K562 (cell line): ENCODE data around the gene POLR2C.

ENCODE experiments used
- MAFK ChIP-seq: IDR thresholded peaks from 2 replicates; pipeline ENCODE4 v1.6.1; 2011; ENCODE audit warnings: low read length, improper control_type of control experiment
- NRF1 ChIP-seq, 2 experiments: fragments of 450-650 bp; IDR thresholded peaks in 1 of 2; conservative IDR thresholded peaks in 1 of 2; 2 replicates each; pipeline ENCODE4 v1.6.1; 2014; ENCODE audit warnings: mild to moderate bottlenecking in 2 of 2
- POLR2A ChIP-seq: fragments of 450-650 bp; conservative IDR thresholded peaks from 2 replicates; pipeline ENCODE4 v1.6.1; 2016
- POLR3A ChIP-seq: IDR thresholded peaks from 2 replicates; pipeline ENCODE4 v1.6.1; 2011; ENCODE audit warnings: borderline replicate concordance, mild to moderate bottlenecking, moderate library complexity; ENCODE audit not compliant: insufficient read length, insufficient read depth; ENCODE audit errors: extremely low read depth
- TBL1XR1 ChIP-seq, 2 experiments: IDR thresholded peaks; 2 replicates each; pipeline ENCODE4 v1.6.1; 2012; ENCODE audit warnings: improper control_type of control experiment in 2 of 2, low read length in 2 of 2, mild to moderate bottlenecking in 1 of 2
- WHSC1 ChIP-seq: IDR thresholded peaks from one replicate; pipeline ENCODE4 v1.6.1; 2012; ENCODE audit warnings: low read length, control low read depth, inconsistent platforms
- ZNF24 ChIP-seq: fragments of 450-650 bp; IDR thresholded peaks from 2 replicates; pipeline ENCODE4 v1.6.1; 2016
- ZNF778 ChIP-seq: fragments of 450-650 bp; formaldehyde crosslinking; IDR thresholded peaks from 2 replicates; pipeline ENCODE4 v1.4.0; 2020; ENCODE audit warnings: mild to moderate bottlenecking, moderate library complexity
- TF ChIP-seq, protein P1 (sequence below): sonication (generic); formaldehyde crosslinking; IDR thresholded peaks from 2 replicates; pipeline ENCODE4 v1.8.1; 2022; ENCODE audit warnings: missing genetic modification reagents
- TF ChIP-seq, protein P2 (sequence below): fragments of 250-450 bp; sonication (Bioruptor Pico); IDR thresholded peaks from 2 replicates; pipeline ENCODE4 v1.4.0; 2020; ENCODE audit warnings: mild to moderate bottlenecking, moderate library complexity
- TF ChIP-seq, protein P3 (sequence below): sonication (generic); formaldehyde crosslinking; IDR thresholded peaks from 2 replicates; pipeline ENCODE4 v1.5.0; 2020; ENCODE audit warnings: missing genetic modification reagents
- TF ChIP-seq, protein P4 (sequence below), 2 experiments: fragments of 450-650 bp in 1 of 2; IDR thresholded peaks; 2 replicates each; pipeline ENCODE4 v1.6.1; 2011 to 2017; ENCODE audit warnings: low read depth in 2 of 2, antibody characterized with exemption in 1 of 2, borderline replicate concordance in 1 of 2, low read length in 1 of 2, mild to moderate bottlenecking in 1 of 2, mixed read lengths in 1 of 2; ENCODE audit not compliant: control insufficient read depth in 1 of 2
- TF ChIP-seq, protein P5 (sequence below), 3 experiments: IDR thresholded peaks in 2 of 3; conservative IDR thresholded peaks in 1 of 3; 2 replicates each; pipeline ENCODE4 v1.5.1; 2011 to 2012; ENCODE audit warnings: low read length in 3 of 3, mild to moderate bottlenecking in 3 of 3, control low read depth in 2 of 3, improper control_type of control experiment in 1 of 3, inconsistent platforms in 1 of 3, low read depth in 1 of 3, mixed read lengths in 1 of 3, moderate library complexity in 1 of 3; ENCODE audit not compliant: insufficient read depth in 2 of 3

DNA sequence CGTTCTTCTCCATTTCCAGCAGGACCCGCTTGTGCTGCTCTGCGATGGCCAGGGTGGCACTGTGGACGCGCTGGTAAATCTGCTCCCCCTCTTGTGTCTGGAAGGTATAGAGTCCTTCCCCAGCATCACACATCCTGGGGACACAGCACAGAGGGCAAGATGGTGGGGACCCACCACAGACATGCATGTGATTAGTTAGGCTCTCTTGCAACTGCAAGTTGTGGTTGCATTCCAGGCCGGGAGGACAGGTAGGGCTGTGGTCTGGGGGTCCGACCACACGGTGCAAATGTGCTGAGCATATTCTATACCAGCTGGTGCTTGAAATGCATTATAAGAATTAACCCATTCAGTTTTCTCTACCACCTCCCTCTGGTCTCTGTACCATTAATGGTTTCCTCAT, 11.4 kb downstream of the POLR2C start:
- TF ChIP-seq, protein P1, sequence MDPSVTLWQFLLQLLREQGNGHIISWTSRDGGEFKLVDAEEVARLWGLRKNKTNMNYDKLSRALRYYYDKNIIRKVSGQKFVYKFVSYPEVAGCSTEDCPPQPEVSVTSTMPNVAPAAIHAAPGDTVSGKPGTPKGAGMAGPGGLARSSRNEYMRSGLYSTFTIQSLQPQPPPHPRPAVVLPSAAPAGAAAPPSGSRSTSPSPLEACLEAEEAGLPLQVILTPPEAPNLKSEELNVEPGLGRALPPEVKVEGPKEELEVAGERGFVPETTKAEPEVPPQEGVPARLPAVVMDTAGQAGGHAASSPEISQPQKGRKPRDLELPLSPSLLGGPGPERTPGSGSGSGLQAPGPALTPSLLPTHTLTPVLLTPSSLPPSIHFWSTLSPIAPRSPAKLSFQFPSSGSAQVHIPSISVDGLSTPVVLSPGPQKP (CRISPR knock-in tag) = no peak
- TF ChIP-seq MAFK (no peak), POLR2A (no peak), WHSC1 (no peak), TBL1XR1 (IDR thresholded peaks at IDR 0.05; ENCODE audit: low read length in 2 of 2) (no peak), NRF1 (conservative IDR thresholded peaks at IDR 0.05 in 1 of 2, IDR thresholded peaks at IDR 0.05 in 1 of 2) (no peak), ZNF778 (CRISPR knock-in tag) (no peak), ZNF24 (no peak), POLR3A (no peak)
- TF ChIP-seq, protein P2, sequence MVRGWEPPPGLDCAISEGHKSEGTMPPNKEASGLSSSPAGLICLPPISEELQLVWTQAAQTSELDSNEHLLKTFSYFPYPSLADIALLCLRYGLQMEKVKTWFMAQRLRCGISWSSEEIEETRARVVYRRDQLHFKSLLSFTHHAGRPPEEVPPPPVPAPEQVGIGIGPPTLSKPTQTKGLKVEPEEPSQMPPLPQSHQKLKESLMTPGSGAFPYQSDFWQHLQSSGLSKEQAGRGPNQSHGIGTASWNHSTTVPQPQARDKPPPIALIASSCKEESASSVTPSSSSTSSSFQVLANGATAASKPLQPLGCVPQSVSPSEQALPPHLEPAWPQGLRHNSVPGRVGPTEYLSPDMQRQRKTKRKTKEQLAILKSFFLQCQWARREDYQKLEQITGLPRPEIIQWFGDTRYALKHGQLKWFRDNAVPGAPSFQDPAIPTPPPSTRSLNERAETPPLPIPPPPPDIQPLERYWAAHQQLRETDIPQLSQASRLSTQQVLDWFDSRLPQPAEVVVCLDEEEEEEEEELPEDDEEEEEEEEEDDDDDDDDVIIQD (CRISPR knock-in tag) = no peak
- TF ChIP-seq, protein P3, sequence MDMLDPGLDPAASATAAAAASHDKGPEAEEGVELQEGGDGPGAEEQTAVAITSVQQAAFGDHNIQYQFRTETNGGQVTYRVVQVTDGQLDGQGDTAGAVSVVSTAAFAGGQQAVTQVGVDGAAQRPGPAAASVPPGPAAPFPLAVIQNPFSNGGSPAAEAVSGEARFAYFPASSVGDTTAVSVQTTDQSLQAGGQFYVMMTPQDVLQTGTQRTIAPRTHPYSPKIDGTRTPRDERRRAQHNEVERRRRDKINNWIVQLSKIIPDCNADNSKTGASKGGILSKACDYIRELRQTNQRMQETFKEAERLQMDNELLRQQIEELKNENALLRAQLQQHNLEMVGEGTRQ = no peak
- TF ChIP-seq, protein P4, sequence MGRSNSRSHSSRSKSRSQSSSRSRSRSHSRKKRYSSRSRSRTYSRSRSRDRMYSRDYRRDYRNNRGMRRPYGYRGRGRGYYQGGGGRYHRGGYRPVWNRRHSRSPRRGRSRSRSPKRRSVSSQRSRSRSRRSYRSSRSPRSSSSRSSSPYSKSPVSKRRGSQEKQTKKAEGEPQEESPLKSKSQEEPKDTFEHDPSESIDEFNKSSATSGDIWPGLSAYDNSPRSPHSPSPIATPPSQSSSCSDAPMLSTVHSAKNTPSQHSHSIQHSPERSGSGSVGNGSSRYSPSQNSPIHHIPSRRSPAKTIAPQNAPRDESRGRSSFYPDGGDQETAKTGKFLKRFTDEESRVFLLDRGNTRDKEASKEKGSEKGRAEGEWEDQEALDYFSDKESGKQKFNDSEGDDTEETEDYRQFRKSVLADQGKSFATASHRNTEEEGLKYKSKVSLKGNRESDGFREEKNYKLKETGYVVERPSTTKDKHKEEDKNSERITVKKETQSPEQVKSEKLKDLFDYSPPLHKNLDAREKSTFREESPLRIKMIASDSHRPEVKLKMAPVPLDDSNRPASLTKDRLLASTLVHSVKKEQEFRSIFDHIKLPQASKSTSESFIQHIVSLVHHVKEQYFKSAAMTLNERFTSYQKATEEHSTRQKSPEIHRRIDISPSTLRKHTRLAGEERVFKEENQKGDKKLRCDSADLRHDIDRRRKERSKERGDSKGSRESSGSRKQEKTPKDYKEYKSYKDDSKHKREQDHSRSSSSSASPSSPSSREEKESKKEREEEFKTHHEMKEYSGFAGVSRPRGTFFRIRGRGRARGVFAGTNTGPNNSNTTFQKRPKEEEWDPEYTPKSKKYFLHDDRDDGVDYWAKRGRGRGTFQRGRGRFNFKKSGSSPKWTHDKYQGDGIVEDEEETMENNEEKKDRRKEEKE (IDR thresholded peaks at IDR 0.05; ENCODE audit: borderline replicate concordance in 1 of 2, control insufficient read depth in 1 of 2, low read depth in 2 of 2, low read length in 1 of 2) = no peak
- TF ChIP-seq, protein P5, sequence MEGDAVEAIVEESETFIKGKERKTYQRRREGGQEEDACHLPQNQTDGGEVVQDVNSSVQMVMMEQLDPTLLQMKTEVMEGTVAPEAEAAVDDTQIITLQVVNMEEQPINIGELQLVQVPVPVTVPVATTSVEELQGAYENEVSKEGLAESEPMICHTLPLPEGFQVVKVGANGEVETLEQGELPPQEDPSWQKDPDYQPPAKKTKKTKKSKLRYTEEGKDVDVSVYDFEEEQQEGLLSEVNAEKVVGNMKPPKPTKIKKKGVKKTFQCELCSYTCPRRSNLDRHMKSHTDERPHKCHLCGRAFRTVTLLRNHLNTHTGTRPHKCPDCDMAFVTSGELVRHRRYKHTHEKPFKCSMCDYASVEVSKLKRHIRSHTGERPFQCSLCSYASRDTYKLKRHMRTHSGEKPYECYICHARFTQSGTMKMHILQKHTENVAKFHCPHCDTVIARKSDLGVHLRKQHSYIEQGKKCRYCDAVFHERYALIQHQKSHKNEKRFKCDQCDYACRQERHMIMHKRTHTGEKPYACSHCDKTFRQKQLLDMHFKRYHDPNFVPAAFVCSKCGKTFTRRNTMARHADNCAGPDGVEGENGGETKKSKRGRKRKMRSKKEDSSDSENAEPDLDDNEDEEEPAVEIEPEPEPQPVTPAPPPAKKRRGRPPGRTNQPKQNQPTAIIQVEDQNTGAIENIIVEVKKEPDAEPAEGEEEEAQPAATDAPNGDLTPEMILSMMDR (IDR thresholded peaks at IDR 0.05 in 2 of 3, conservative IDR thresholded peaks at IDR 0.05 in 1 of 3; ENCODE audit: insufficient read depth in 2 of 3, low read depth in 1 of 3, low read length in 3 of 3) = no peak
